Suprapubic skin (tissue), 4 donors: Measurements from ENCODE around the gene GAL3ST2. TPM values are rescaled to one million over a fixed set of nuclear protein-coding genes. Genes with fewer than 3 reads are reported as not detected.

Source experiments
- DNase-seq, 2 donors: peaks; one replicate each; pipeline ENCODE4 v3.0.0-alpha.2; 2019; ENCODE audit warnings: low spot score in 2 of 2
- H3K27ac ChIP-seq: fragments of 200-600 bp; sonication (generic); one replicate; pipeline ENCODE4 v1.5.1; 2019
- H3K27me3 ChIP-seq: fragments of 200-600 bp; sonication (generic); one replicate; pipeline ENCODE4 v1.5.1; 2019
- H3K36me3 ChIP-seq: fragments of 200-600 bp; sonication (generic); one replicate; pipeline ENCODE4 v1.5.1; 2019
- H3K4me1 ChIP-seq: fragments of 200-600 bp; sonication (generic); one replicate; pipeline ENCODE4 v1.5.1; 2019
- H3K4me3 ChIP-seq: fragments of 200-600 bp; sonication (generic); one replicate; pipeline ENCODE4 v1.5.1; 2019; ENCODE audit warnings: mild to moderate bottlenecking
- H3K9me3 ChIP-seq: fragments of 200-600 bp; sonication (generic); one replicate; pipeline ENCODE4 v1.5.1; 2019
- CTCF ChIP-seq, 2 donors: fragments of 200-600 bp in 1 of 2; fragments of 450-650 bp in 1 of 2; sonication (generic) in 1 of 2; IDR thresholded peaks; one replicate each; pipeline ENCODE4 v1.5.1; 2016 to 2019; ENCODE audit warnings: antibody characterized with exemption in 2 of 2, mild to moderate bottlenecking in 1 of 2, moderate library complexity in 1 of 2
- EP300 ChIP-seq: sonication (generic); formaldehyde crosslinking; IDR thresholded peaks from one replicate; pipeline ENCODE4 v1.6.1; 2017; ENCODE audit warnings: antibody characterized with exemption
- POLR2A ChIP-seq, 2 donors: fragments of 450-650 bp; IDR thresholded peaks; one replicate each; pipeline ENCODE4 v1.6.1; 2017; ENCODE audit warnings: antibody characterized with exemption in 2 of 2, mild to moderate bottlenecking in 2 of 2, moderate library complexity in 2 of 2
- POLR2AphosphoS5 ChIP-seq, 3 donors: sonication (generic); formaldehyde crosslinking; IDR thresholded peaks; one replicate each; pipeline ENCODE4 v1.6.1; 2017; ENCODE audit warnings: antibody characterized with exemption in 3 of 3
- WGBS: methylation state at CpG from one replicate; pipeline ENCODE4 v1.1.5; 2018; 5-methylcytosine and 5-hydroxymethylcytosine counted together
- total RNA-seq, 4 donors: library from RNA; depleted of rRNA; stranded (reverse); fragments of >200 nt; gene quantifications; one replicate each; pipeline ENCODE4 v1.1.0, GENCODE V29; 2016

Gene GAL3ST2
- total RNA-seq, 4 donors from 2014 or later: not detected

- DNase-seq: no peak
- Histone ChIP-seq H3K9me3 (no peaks in the 10 kb centered on the region), H3K27me3 (no peaks in the 10 kb centered on the region), H3K27ac (no peak overlapping the region), H3K36me3 (no peaks in the 10 kb centered on the region), H3K4me1 (no peaks in the 10 kb centered on the region), H3K4me3 (no peak overlapping the region)
- TF ChIP-seq POLR2AphosphoS5 (IDR thresholded peaks at IDR 0.05): no peak
- no peak for TF ChIP-seq EP300
- no peak for TF ChIP-seq CTCF (IDR thresholded peaks at IDR 0.05)
- no peak for TF ChIP-seq POLR2A (IDR thresholded peaks at IDR 0.05)
- 82% methylated on average over 31 of the region's 31 CpGs for WGBS
Measured at GRCh38 chr2:241795021-241795999, 18.7 kb downstream of the GAL3ST2 start.

GRCh38 chr2:241796209-241796608, 19.6 kb downstream of the GAL3ST2 start:
- no peaks in the 10 kb centered on the region for H3K4me1 ChIP-seq
- H3K27ac ChIP-seq: no peak overlapping the region
- DNase-seq: no peak
- H3K9me3 ChIP-seq: no peaks in the 10 kb centered on the region
- no peak overlapping the region for H3K4me3 ChIP-seq
- no peak for TF ChIP-seq CTCF (IDR thresholded peaks at IDR 0.05)
- TF ChIP-seq EP300: no peak
- no peaks in the 10 kb centered on the region for H3K36me3 ChIP-seq
- 100% methylated on average over 5 of the region's 13 CpGs for WGBS
- H3K27me3 ChIP-seq: no peaks in the 10 kb centered on the region

GRCh38 chr2:241796610-241797138, 20.1 kb downstream of the GAL3ST2 start:
- no peak for DNase-seq

GRCh38 chr2:241797441-241798080, 20.9 kb downstream of the GAL3ST2 start:
- H3K27me3 ChIP-seq: peaks cover 4% of the 10 kb centered on the region

More at GRCh38 chr2:241796610-241797138, 20.1 kb downstream of the GAL3ST2 start:
- 88% methylated on average over 13 of the region's 13 CpGs for WGBS
- Histone ChIP-seq H3K36me3 (no peaks in the 10 kb centered on the region), H3K4me1 (no peaks in the 10 kb centered on the region), H3K9me3 (no peaks in the 10 kb centered on the region), H3K4me3 (no peak overlapping the region), H3K27me3 (no peaks in the 10 kb centered on the region), H3K27ac (no peak overlapping the region)
- no peak for TF ChIP-seq POLR2AphosphoS5 (IDR thresholded peaks at IDR 0.05)
- TF ChIP-seq EP300: no peak
- no peak for TF ChIP-seq CTCF (IDR thresholded peaks at IDR 0.05)
- TF ChIP-seq POLR2A (IDR thresholded peaks at IDR 0.05): no peak

GRCh38 chr2:241798081-241798630, 21.5 kb downstream of the GAL3ST2 start:
- no peak overlapping the region for H3K27ac ChIP-seq
- TF ChIP-seq EP300 (no peak), POLR2A (IDR thresholded peaks at IDR 0.05) (no peak), POLR2AphosphoS5 (IDR thresholded peaks at IDR 0.05) (no peak), CTCF (IDR thresholded peaks at IDR 0.05) (no peak)
- no peak for DNase-seq
- 68% methylated on average over 4 of the region's 14 CpGs for WGBS
- no peaks in the 10 kb centered on the region for H3K36me3 ChIP-seq
- peaks cover 5% of the 10 kb centered on the region for H3K4me1 ChIP-seq
- H3K9me3 ChIP-seq: no peaks in the 10 kb centered on the region
- no peak overlapping the region for H3K4me3 ChIP-seq
- H3K27me3 ChIP-seq: peaks cover 9% of the 10 kb centered on the region

More at GRCh38 chr2:241797441-241798080, 20.9 kb downstream of the GAL3ST2 start:
- 80% methylated on average over 15 of the region's 19 CpGs for WGBS
- Histone ChIP-seq H3K9me3 (no peaks in the 10 kb centered on the region), H3K27ac (no peak overlapping the region), H3K4me3 (no peak overlapping the region), H3K4me1 (no peaks in the 10 kb centered on the region), H3K36me3 (no peaks in the 10 kb centered on the region)
- TF ChIP-seq EP300: no peak
- no peak for TF ChIP-seq POLR2A (IDR thresholded peaks at IDR 0.05)
- no peak for TF ChIP-seq POLR2AphosphoS5 (IDR thresholded peaks at IDR 0.05)
- DNase-seq: no peak
